ENCODE measurements around the gene PROSER2. TPM values are rescaled to one million over a fixed set of nuclear protein-coding genes. Genes with fewer than 3 reads are reported as not detected.
A peak's percentile ranks its signal among the peaks of the same experiment; 100 is the strongest.

The PROSER2 gene
- total and polyA plus RNA-seq, 9 of the 15 experiments (the other 6 are each of a cell fraction or from before 2014, with no cell fraction given), result 0.62 to 14.8 (median 2.9) TPM

GRCh38 chr10:11880151-11881029 lies 57.2 kb downstream of the PROSER2 start (continued):
- TF ChIP-seq CTCF (IDR thresholded peaks at IDR 0.05 in 2 of 3, conservative IDR thresholded peaks at IDR 0.05 in 1 of 3; ENCODE audit: insufficient read depth in 2 of 3, low read depth in 1 of 3, low read length in 3 of 3) (0 out of 6 replicates have a peak, but pooled peaks of 2 of the 3 experiments have one; percentile 10 to 14), ZNF280A (IDR thresholded peaks at IDR 0.05; ENCODE audit: low read depth, partially characterized antibody) (no peak)
- TF ChIP-seq, protein P1, sequence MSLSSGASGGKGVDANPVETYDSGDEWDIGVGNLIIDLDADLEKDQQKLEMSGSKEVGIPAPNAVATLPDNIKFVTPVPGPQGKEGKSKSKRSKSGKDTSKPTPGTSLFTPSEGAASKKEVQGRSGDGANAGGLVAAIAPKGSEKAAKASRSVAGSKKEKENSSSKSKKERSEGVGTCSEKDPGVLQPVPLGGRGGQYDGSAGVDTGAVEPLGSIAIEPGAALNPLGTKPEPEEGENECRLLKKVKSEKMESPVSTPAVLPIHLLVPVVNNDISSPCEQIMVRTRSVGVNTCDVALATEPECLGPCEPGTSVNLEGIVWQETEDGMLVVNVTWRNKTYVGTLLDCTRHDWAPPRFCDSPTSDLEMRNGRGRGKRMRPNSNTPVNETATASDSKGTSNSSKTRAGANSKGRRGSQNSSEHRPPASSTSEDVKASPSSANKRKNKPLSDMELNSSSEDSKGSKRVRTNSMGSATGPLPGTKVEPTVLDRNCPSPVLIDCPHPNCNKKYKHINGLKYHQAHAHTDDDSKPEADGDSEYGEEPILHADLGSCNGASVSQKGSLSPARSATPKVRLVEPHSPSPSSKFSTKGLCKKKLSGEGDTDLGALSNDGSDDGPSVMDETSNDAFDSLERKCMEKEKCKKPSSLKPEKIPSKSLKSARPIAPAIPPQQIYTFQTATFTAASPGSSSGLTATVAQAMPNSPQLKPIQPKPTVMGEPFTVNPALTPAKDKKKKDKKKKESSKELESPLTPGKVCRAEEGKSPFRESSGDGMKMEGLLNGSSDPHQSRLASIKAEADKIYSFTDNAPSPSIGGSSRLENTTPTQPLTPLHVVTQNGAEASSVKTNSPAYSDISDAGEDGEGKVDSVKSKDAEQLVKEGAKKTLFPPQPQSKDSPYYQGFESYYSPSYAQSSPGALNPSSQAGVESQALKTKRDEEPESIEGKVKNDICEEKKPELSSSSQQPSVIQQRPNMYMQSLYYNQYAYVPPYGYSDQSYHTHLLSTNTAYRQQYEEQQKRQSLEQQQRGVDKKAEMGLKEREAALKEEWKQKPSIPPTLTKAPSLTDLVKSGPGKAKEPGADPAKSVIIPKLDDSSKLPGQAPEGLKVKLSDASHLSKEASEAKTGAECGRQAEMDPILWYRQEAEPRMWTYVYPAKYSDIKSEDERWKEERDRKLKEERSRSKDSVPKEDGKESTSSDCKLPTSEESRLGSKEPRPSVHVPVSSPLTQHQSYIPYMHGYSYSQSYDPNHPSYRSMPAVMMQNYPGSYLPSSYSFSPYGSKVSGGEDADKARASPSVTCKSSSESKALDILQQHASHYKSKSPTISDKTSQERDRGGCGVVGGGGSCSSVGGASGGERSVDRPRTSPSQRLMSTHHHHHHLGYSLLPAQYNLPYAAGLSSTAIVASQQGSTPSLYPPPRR (CRISPR knock-in tag; IDR thresholded peaks at IDR 0.05; ENCODE audit: borderline replicate concordance), result no peak
